SK-N-SH (cell line): ENCODE results near the gene OBSCN.

Source experiments
- ELF1 ChIP-seq: IDR thresholded peaks from 2 replicates; pipeline ENCODE4 v1.4.0; 2012
- FOXM1 ChIP-seq: IDR thresholded peaks from 2 replicates; pipeline ENCODE4 v1.4.0; 2012; ENCODE audit warnings: low read depth, mild to moderate bottlenecking
- RCOR1 ChIP-seq: fragments of 150-350 bp; IDR thresholded peaks from 2 replicates; pipeline ENCODE4 v1.6.1; 2017; ENCODE audit warnings: antibody characterized with exemption, low read length
- TF ChIP-seq, protein P1 (sequence below): fragments of 150-350 bp; IDR thresholded peaks from 2 replicates; pipeline ENCODE4 v1.6.1; 2017; ENCODE audit warnings: antibody characterized with exemption, low read length, low read depth, borderline replicate concordance
- TF ChIP-seq, protein P2 (sequence below): fragments of 200-600 bp; sonication (generic); IDR thresholded peaks from 2 replicates; pipeline ENCODE4 v1.6.1; 2017; ENCODE audit warnings: antibody characterized with exemption, mild to moderate bottlenecking, moderate library complexity
- TF ChIP-seq, protein P3 (sequence below): IDR thresholded peaks from 2 replicates; pipeline ENCODE4 v1.6.1; 2012; ENCODE audit warnings: mild to moderate bottlenecking, low read depth, low read length, moderate library complexity
- TF ChIP-seq, protein P4 (sequence below): IDR thresholded peaks from 2 replicates; pipeline ENCODE4; 2012

DNA sequence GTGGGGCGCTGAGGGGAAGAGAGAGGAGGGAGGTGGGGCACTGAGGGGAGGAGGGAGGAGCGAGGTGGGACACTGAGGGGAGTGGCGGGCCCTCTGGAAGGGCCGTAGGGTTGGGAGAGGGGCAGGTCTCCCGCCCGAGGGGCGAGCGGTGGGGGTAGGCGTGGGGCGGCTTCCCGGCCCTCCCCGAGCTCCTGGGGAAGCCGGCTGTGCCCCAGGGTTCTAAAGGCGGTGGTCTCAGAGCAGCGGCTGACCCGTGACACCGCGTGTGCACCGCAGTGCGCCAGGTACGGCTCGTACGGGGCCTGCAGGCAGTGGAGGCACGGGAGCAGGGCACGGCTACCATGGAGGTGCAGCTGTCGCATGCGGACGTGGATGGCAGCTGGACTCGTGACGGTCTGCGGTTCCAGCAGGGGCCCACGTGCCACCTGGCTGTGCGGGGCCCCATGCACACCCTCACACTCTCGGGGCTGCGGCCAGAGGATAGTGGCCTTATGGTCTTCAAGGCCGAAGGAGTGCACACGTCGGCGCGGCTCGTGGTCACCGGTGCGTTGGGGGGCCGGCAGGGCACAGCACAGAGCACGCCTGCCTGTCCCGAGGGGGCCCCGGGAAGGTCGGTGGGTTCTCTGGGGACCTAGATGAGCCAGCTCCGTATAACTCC is 68.5 kb downstream of the OBSCN start:
- no peak for TF ChIP-seq RCOR1
- TF ChIP-seq, protein P1, sequence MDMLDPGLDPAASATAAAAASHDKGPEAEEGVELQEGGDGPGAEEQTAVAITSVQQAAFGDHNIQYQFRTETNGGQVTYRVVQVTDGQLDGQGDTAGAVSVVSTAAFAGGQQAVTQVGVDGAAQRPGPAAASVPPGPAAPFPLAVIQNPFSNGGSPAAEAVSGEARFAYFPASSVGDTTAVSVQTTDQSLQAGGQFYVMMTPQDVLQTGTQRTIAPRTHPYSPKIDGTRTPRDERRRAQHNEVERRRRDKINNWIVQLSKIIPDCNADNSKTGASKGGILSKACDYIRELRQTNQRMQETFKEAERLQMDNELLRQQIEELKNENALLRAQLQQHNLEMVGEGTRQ, result no peak
- TF ChIP-seq, protein P2, sequence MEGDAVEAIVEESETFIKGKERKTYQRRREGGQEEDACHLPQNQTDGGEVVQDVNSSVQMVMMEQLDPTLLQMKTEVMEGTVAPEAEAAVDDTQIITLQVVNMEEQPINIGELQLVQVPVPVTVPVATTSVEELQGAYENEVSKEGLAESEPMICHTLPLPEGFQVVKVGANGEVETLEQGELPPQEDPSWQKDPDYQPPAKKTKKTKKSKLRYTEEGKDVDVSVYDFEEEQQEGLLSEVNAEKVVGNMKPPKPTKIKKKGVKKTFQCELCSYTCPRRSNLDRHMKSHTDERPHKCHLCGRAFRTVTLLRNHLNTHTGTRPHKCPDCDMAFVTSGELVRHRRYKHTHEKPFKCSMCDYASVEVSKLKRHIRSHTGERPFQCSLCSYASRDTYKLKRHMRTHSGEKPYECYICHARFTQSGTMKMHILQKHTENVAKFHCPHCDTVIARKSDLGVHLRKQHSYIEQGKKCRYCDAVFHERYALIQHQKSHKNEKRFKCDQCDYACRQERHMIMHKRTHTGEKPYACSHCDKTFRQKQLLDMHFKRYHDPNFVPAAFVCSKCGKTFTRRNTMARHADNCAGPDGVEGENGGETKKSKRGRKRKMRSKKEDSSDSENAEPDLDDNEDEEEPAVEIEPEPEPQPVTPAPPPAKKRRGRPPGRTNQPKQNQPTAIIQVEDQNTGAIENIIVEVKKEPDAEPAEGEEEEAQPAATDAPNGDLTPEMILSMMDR, result no peak
- TF ChIP-seq, protein P3, sequence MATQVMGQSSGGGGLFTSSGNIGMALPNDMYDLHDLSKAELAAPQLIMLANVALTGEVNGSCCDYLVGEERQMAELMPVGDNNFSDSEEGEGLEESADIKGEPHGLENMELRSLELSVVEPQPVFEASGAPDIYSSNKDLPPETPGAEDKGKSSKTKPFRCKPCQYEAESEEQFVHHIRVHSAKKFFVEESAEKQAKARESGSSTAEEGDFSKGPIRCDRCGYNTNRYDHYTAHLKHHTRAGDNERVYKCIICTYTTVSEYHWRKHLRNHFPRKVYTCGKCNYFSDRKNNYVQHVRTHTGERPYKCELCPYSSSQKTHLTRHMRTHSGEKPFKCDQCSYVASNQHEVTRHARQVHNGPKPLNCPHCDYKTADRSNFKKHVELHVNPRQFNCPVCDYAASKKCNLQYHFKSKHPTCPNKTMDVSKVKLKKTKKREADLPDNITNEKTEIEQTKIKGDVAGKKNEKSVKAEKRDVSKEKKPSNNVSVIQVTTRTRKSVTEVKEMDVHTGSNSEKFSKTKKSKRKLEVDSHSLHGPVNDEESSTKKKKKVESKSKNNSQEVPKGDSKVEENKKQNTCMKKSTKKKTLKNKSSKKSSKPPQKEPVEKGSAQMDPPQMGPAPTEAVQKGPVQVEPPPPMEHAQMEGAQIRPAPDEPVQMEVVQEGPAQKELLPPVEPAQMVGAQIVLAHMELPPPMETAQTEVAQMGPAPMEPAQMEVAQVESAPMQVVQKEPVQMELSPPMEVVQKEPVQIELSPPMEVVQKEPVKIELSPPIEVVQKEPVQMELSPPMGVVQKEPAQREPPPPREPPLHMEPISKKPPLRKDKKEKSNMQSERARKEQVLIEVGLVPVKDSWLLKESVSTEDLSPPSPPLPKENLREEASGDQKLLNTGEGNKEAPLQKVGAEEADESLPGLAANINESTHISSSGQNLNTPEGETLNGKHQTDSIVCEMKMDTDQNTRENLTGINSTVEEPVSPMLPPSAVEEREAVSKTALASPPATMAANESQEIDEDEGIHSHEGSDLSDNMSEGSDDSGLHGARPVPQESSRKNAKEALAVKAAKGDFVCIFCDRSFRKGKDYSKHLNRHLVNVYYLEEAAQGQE, result no peak
- TF ChIP-seq FOXM1, result no peak
- TF ChIP-seq ELF1, result no peak
- TF ChIP-seq, protein P4, sequence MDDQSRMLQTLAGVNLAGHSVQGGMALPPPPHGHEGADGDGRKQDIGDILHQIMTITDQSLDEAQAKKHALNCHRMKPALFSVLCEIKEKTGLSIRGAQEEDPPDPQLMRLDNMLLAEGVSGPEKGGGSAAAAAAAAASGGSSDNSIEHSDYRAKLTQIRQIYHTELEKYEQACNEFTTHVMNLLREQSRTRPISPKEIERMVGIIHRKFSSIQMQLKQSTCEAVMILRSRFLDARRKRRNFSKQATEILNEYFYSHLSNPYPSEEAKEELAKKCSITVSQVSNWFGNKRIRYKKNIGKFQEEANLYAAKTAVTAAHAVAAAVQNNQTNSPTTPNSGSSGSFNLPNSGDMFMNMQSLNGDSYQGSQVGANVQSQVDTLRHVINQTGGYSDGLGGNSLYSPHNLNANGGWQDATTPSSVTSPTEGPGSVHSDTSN, result no peak
